T1000 (cell line): ENCODE data around the gene SCN10A.

ENCODE experiments used
- DNase-seq: peaks from one replicate; lab custom pipeline; 2025; ENCODE audit warnings: mixed read lengths; lab: John Stamatoyannopoulos, UW

Gene SCN10A

GRCh38 chr3:38651153-38651789 is 164.7 kb downstream of the SCN10A start:
- peak; percentile 30 for DNase-seq

GRCh38 chr3:38650248-38650951 is 165.6 kb downstream of the SCN10A start:
- no peak for DNase-seq

GRCh38 chr3:38649500-38650247 is 166.3 kb downstream of the SCN10A start, which contains the start of gene SCN5A:
TSS of gene SCN5A (minus strand) at chr3:38649687. CDS start at chr3:38633307, 16,380 bp downstream.
- DNase-seq, result peak; percentile 52

- no peak for DNase-seq
Observed at GRCh38 chr3:38648659-38649499, 167.1 kb downstream of the SCN10A start.

GRCh38 chr3:38648024-38648658 is 167.9 kb downstream of the SCN10A start:
- no peak for DNase-seq

GRCh38 chr3:38647217-38647970 is 168.6 kb downstream of the SCN10A start:
- DNase-seq, result no peak
